AG09309 (cell line): ENCODE results near the gene ATP4B.

Experiments used
- DNase-seq: peaks from one replicate; pipeline ENCODE4 v3.0.0-alpha.2; 2010; ENCODE audit warnings: low read depth
- H3K4me3 ChIP-seq: 2 replicates; pipeline ENCODE4 v1.5.1; 2011; ENCODE audit warnings: mild to moderate bottlenecking, low read depth, low read length, moderate library complexity; ENCODE audit not compliant: control insufficient read depth
- CTCF ChIP-seq: IDR thresholded peaks from 2 replicates; pipeline ENCODE4 v1.5.1; 2011; ENCODE audit warnings: mild to moderate bottlenecking, low read depth, low read length, inconsistent platforms; ENCODE audit not compliant: insufficient read depth, control insufficient read depth; ENCODE audit errors: missing control alignments

ATP4B gene

DNA sequence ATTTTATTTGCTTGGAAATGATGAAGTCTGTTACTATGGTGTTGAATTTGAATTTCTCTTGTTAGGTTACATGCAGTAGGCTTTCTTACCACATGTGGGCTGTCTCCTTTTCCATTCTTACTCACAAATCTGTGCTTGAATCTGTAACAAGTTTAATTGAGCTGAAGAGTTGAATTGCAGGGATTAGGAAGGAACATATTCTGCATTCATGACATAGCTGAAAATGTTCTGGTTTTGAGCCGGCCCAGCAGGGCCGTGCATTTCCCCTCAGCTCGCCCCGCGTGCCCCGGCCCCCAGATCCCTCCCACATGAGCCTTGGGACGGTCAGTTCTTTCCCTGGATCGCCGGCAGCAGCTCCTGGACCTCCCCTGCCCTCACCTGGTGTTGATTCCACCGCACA lies 45.4 kb downstream of the ATP4B start:
- DNase-seq, result no peak
- no peak for TF ChIP-seq CTCF
- no peak overlapping the region for H3K4me3 ChIP-seq

DNA sequence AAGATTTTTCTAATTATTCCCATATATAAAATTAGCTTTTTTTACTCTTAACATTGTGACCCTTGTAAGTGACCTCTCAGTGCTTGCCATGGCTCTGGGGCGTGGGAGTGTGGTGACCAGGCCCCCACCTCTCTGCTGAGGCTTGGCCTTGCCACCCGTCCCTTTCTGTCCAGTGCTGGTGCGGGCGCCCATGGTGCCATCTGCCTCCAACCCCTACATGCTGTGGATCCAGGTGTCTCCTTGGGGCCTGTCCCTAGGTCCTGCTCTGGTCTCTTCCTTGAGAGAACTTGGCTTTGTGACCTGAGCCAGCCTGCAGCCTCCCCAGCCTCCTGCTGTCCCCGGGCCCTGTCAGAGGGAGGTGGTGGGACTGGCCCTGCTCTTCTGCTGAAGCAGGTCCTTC lies 46.0 kb downstream of the ATP4B start:
- no peak overlapping the region for H3K4me3 ChIP-seq
- TF ChIP-seq CTCF, result no peak
- no peak for DNase-seq

DNA sequence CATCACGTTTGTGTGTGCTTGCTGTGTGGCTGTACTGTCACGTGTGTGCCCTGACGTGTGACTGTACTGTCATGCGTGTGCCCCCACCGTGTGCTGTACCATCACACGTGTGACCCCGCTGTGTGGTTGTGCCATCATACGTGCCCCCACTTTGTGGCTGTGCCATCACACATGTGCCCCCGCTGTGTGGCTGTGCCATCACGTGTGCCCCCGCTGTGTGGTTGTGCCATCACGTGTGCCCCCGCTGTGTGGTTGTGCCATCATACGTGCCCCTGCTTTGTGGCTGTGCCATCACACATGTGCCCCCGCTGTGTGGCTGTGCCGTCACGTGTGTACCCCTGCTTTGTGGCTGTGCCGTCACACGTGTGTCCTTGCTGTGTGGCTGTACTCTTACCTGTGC lies 47.7 kb downstream of the ATP4B start:
- TF ChIP-seq CTCF, result no peak
- H3K4me3 ChIP-seq, result no peak overlapping the region
- DNase-seq, result no peak

DNA sequence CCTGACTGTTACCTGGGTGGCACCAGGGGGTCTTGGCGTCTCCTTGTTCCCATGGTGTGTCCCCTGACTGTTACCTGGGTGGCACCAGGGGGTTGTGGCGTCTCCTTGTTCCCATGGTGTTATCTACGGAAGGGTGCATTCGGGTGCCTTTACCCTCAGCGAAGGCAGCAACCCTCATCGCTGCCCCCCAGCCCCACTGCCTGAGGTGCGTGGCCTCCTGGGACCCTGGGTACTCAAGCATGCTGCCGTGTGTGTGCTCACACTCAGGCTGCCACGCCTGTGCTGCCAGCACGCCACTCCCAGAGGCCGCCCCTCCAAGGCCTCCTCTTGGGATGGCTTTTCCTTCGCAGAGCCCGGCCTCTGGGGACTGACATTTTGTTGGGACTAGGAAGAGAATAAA lies 48.4 kb downstream of the ATP4B start:
- TF ChIP-seq CTCF, result no peak
- no peak overlapping the region for H3K4me3 ChIP-seq
- DNase-seq, result no peak

DNA sequence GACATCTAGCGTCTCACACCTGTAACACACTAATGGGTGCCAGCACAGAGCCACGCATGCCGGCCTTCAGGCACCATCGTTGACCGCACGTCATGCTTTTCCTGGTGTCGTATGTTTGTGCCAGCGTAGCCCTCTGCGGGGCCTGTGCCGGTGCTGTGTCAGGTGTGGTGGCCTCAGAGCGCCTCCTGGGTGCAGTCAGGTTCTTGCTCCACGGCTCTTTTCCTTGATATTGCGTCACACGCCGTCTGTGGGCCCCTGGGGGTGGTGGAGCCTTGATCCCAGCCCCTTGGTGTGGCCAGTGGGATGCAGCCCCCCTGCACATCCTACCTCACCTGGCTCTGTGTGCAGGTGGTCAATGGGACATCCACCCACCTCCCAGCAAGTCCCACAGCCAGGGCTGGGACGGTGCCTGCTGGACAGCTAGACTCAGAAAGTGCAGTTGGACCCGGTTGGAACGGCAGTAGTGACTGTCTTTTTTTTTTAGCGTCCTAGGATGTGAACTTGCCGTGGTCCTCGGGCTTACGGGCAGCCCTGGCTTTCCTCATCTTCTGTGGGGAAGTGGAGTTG lies 48.9 kb downstream of the ATP4B start:
- H3K4me3 ChIP-seq, result no peak overlapping the region
- TF ChIP-seq CTCF, result no peak
- no peak for DNase-seq

DNA sequence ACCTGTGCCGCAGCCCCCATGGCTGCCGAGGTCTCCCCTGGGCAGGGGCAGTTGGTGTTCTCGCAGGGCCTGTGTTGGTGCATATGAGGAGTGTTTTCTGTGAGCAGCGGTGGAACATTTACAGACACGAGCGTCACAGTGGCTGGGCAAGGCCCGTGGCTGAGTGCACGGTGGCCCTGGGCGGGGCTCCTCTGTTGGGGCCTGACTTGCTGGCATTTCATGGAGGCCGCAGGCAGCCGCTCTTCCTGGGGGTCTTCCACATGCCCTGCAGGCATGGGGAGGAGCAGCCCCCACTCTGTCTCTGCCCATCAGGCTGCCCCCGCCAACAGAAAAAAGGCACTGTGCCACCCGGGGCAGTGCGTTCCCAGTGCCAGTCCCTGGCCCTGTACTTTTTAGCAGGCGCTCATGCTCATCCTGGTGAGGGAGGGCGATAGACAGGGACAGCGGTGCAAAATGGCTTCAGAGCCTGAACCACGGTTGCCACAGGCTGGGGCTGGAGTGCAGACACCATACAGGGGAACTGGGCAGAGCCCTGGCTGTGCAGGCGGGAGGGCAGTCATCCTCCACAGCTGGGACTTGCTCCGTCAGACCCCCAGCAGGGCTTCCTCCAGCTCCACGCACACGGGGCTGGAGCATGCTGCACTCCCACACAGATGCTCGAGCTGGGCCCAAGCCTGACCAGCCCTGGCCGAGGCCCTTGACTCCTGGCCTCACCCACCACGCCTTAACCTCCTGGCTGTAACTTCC lies 49.9 kb downstream of the ATP4B start:
- no peak overlapping the region for H3K4me3 ChIP-seq
- TF ChIP-seq CTCF, result no peak
- no peak for DNase-seq
